Loucy (cell line): Measurements from ENCODE around the gene IGF2BP2.
"Not testable (repeated sequence)": the region's sequence is repeated elsewhere in the genome, so short reads cannot be mapped to it uniquely, and the experiment has no call there.

Source experiments
- H2AFZ ChIP-seq: fragments of 200-600 bp; sonication (generic); 2 replicates; pipeline ENCODE4 v1.6.0; 2016; ENCODE audit warnings: antibody characterized with exemption, mild to moderate bottlenecking, low read length, moderate library complexity
- H3F3A ChIP-seq: fragments of 200-600 bp; 2 replicates; pipeline ENCODE4 v1.6.0; 2016; ENCODE audit warnings: antibody characterized with exemption, low read depth, mild to moderate bottlenecking
- H3K27me3 ChIP-seq: fragments of 200-600 bp; sonication (generic); 2 replicates; pipeline ENCODE4 v1.6.1; 2014; ENCODE audit warnings: low read length, mild to moderate bottlenecking; ENCODE audit not compliant: insufficient read depth, poor library complexity, severe bottlenecking
- H3K36me3 ChIP-seq: fragments of 200-600 bp; sonication (generic); 2 replicates; pipeline ENCODE4 v1.6.1; 2016; ENCODE audit warnings: low read length; ENCODE audit not compliant: insufficient read depth
- H3K4me1 ChIP-seq: fragments of 200-600 bp; sonication (generic); 2 replicates; pipeline ENCODE4 v1.5.1; 2014; ENCODE audit warnings: low read length, mild to moderate bottlenecking; ENCODE audit not compliant: insufficient read depth, poor library complexity, severe bottlenecking
- H3K4me2 ChIP-seq: fragments of 200-600 bp; sonication (generic); 2 replicates; pipeline ENCODE4 v1.6.0; 2014; ENCODE audit warnings: antibody characterized with exemption, low read length, low read depth, mild to moderate bottlenecking; ENCODE audit not compliant: poor library complexity, severe bottlenecking
- H3K4me3 ChIP-seq: fragments of 200-600 bp; sonication (generic); 2 replicates; pipeline ENCODE4 v1.5.1; 2014; ENCODE audit warnings: low read length, mild to moderate bottlenecking, mixed read lengths; ENCODE audit not compliant: poor library complexity, severe bottlenecking
- H3K79me2 ChIP-seq: fragments of 200-600 bp; sonication (generic); 2 replicates; pipeline ENCODE4 v1.6.1; 2014; ENCODE audit warnings: low read length; ENCODE audit not compliant: insufficient read depth
- H3K9ac ChIP-seq: fragments of 200-600 bp; sonication (generic); 2 replicates; pipeline ENCODE4 v1.6.0; 2014; ENCODE audit warnings: mild to moderate bottlenecking, low read depth, low read length, moderate library complexity; ENCODE audit not compliant: poor library complexity, severe bottlenecking
- H3K9me2 ChIP-seq: fragments of 200-600 bp; sonication (generic); replicated peaks from 2 replicates; pipeline ENCODE4 v1.6.1; 2016; ENCODE audit warnings: low read depth, low read length, mixed read lengths
- H3K9me3 ChIP-seq: fragments of 200-600 bp; sonication (generic); 2 replicates; pipeline ENCODE4 v1.6.1; 2014; ENCODE audit warnings: mild to moderate bottlenecking, antibody characterized with exemption, low read length, low read depth; ENCODE audit not compliant: insufficient read depth
- H4K20me1 ChIP-seq: fragments of 200-600 bp; sonication (generic); 2 replicates; pipeline ENCODE4 v1.6.0; 2014; ENCODE audit warnings: antibody characterized with exemption, low read length, mild to moderate bottlenecking; ENCODE audit not compliant: insufficient read depth, poor library complexity, severe bottlenecking
- EZH2phosphoT487 ChIP-seq: fragments of 200-600 bp; IDR thresholded peaks from 2 replicates; pipeline ENCODE4 v1.6.1; 2018; ENCODE audit warnings: antibody characterized with exemption, mild to moderate bottlenecking, moderate library complexity, borderline replicate concordance
- TF ChIP-seq, protein P1 (sequence below): fragments of 200-600 bp; sonication (generic); conservative IDR thresholded peaks from 2 replicates; pipeline ENCODE4 v1.5.1; 2014; ENCODE audit warnings: mild to moderate bottlenecking, antibody characterized with exemption, low read length

The IGF2BP2 gene

DNA sequence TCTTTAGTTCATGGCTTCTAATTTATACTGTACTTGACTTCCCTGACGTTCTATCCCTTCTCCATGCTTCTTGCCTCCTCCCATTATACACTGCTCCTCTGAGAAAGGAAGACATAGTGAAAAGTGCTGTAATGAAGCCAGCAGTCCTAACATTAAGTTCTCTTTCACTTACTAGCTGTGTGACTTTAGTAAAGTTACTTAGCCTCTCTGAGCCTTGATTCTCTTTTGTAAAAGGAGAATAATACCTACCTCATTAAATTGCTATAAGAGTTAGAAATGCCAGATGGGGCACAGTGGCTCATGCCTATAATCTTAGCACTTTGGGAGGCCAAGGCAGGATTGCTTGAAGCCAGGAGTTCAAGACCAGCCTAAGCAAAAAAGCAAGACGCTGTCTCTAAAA lies 18.8 kb upstream of the IGF2BP2 start:
- Histone ChIP-seq H3K79me2 (no peaks in the 10 kb centered on the region), H3K4me1 (no peaks in the 10 kb centered on the region), H3K36me3 (no peaks in the 10 kb centered on the region), H2AFZ (no peak overlapping the region), H3F3A (no peaks in the 10 kb centered on the region), H3K9me3 (no peaks in the 10 kb centered on the region), H3K9ac (no peak overlapping the region), H3K4me3 (no peak overlapping the region), H4K20me1 (no peaks in the 10 kb centered on the region), H3K4me2 (no peak overlapping the region), H3K27me3 (no peaks in the 10 kb centered on the region), H3K9me2 (no peaks in the 10 kb centered on the region)
- TF ChIP-seq, protein P1, sequence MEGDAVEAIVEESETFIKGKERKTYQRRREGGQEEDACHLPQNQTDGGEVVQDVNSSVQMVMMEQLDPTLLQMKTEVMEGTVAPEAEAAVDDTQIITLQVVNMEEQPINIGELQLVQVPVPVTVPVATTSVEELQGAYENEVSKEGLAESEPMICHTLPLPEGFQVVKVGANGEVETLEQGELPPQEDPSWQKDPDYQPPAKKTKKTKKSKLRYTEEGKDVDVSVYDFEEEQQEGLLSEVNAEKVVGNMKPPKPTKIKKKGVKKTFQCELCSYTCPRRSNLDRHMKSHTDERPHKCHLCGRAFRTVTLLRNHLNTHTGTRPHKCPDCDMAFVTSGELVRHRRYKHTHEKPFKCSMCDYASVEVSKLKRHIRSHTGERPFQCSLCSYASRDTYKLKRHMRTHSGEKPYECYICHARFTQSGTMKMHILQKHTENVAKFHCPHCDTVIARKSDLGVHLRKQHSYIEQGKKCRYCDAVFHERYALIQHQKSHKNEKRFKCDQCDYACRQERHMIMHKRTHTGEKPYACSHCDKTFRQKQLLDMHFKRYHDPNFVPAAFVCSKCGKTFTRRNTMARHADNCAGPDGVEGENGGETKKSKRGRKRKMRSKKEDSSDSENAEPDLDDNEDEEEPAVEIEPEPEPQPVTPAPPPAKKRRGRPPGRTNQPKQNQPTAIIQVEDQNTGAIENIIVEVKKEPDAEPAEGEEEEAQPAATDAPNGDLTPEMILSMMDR, result no peak
- TF ChIP-seq EZH2phosphoT487, result no peak

DNA sequence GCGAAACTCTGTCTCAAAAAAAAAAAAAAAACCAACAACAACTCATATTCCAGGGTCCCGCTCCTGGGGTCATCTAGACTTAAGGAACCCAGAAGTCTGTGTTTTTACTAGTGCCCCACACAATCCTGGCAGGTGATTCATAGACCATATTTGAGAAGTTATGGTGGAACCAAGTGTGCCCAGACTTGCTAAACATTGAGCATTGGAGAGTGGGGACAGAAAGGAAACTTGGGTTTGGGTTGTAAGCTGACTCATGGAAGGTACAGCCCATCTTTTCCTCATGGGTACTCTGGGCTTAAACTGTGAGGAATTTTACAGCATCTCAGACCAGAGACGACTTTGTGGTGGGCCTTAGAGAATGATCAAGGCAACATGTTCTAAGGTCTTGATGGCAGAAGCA lies 18.3 kb upstream of the IGF2BP2 start:
- Histone ChIP-seq H3K79me2 (no peaks in the 10 kb centered on the region), H3K4me1 (no peaks in the 10 kb centered on the region), H3F3A (no peaks in the 10 kb centered on the region), H3K9me2 (no peaks in the 10 kb centered on the region), H4K20me1 (no peaks in the 10 kb centered on the region), H3K4me3 (no peak overlapping the region), H3K27me3 (no peaks in the 10 kb centered on the region), H3K36me3 (no peaks in the 10 kb centered on the region), H2AFZ (no peak overlapping the region), H3K4me2 (no peak overlapping the region), H3K9me3 (no peaks in the 10 kb centered on the region), H3K9ac (no peak overlapping the region)
- TF ChIP-seq, protein P1, result no peak
- TF ChIP-seq EZH2phosphoT487, result no peak

DNA sequence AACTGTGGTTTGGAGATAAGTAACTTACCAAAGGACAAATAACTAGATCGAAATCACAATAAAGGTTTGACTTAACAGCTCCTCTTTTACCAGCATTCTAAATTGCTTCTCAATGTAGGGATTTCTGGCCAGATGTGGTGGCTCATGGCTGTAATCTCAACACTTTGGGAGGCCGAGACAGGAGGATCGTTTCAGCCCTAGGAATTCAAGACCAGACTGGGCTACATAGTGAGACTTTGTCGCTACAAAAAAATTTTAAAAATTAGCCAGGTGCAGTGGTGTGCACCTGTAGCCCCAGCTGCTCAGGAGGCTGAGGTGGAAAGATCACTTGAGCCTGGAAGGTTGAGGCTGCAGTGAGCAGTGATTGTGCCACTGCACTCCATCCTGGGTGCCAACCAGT lies 17.4 kb upstream of the IGF2BP2 start:
- no peaks in the 10 kb centered on the region for H4K20me1 ChIP-seq
- no peaks in the 10 kb centered on the region for H3K79me2 ChIP-seq
- no peaks in the 10 kb centered on the region for H3F3A ChIP-seq
- no peaks in the 10 kb centered on the region for H3K36me3 ChIP-seq
- H3K27me3 ChIP-seq, result no peaks in the 10 kb centered on the region
- H2AFZ ChIP-seq, result no peak overlapping the region
- no peaks in the 10 kb centered on the region for H3K4me1 ChIP-seq
- no peak overlapping the region for H3K4me2 ChIP-seq
- TF ChIP-seq, protein P1, result no peak
- TF ChIP-seq EZH2phosphoT487, result no peak
- no peaks in the 10 kb centered on the region for H3K9me3 ChIP-seq
- no peak overlapping the region for H3K9ac ChIP-seq
- no peaks in the 10 kb centered on the region for H3K9me2 ChIP-seq
- H3K4me3 ChIP-seq, result no peak overlapping the region

DNA sequence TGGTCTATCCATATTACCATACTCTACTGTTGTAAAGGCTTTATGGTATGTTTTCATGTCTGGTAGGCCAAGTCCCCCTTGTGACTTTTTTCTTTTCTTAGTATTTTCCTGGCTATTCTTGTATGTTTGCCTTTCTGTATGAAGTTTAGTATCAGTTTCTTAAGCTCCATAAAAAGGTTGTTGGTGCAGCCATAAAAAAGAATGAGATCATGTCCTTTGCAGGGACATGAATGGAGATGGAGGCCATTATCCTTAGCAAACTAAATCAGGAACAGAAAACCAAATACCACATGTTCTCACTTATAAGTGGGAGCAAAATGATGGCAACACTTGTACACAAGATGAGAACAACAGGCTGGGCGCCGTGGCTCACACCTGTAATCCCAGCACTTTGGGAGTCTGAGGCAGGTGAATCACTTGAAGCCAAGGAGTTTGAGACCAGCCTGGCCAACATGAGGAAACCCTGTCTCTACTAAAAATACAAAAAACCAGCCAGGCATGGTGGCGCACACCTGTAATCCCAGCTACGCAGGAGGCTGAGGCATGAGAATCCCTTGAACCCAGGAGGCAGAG lies 13.7 kb upstream of the IGF2BP2 start:
- H4K20me1 ChIP-seq, H2AFZ ChIP-seq, H3K4me2 ChIP-seq, H3K4me3 ChIP-seq, H3K9ac ChIP-seq, H3K36me3 ChIP-seq, H3K79me2 ChIP-seq, H3K9me2 ChIP-seq, H3K9me3 ChIP-seq, H3K27me3 ChIP-seq, H3K4me1 ChIP-seq, H3F3A ChIP-seq: not testable (repeated sequence)
